Measurements from ENCODE around the gene FOSB.

The FOSB gene

GRCh38 chr19:45440873-45441654, 26.7 kb upstream of the FOSB start:
- 89 to 95% methylated on average over 9 of the region's 9 CpGs for WGBS, 2 experiments
- no peaks in the 10 kb centered on the region for H3K9me3 ChIP-seq (ENCODE audit: control insufficient read depth, low read length)
- H3K27me3 ChIP-seq (ENCODE audit: control insufficient read depth, insufficient read depth, low read length, poor library complexity, severe bottlenecking) = no peaks in the 10 kb centered on the region
- no peak overlapping the region for H3K4me3 ChIP-seq (ENCODE audit: insufficient read depth, low read depth, low read length)
- no peak overlapping the region for H3K27ac ChIP-seq (ENCODE audit: insufficient read depth, low read depth, low read length, poor library complexity, severe bottlenecking)
- peaks cover 16% of the 10 kb centered on the region for H3K4me1 ChIP-seq (ENCODE audit: control insufficient read depth, insufficient read depth, low read length)
- no peaks in the 10 kb centered on the region for H3K36me3 ChIP-seq (ENCODE audit: control insufficient read depth, insufficient read depth, low read length)

- no peaks in the 10 kb centered on the region for H3K9me3 ChIP-seq (ENCODE audit: control insufficient read depth, low read length)
- WGBS, 2 experiments = 93 to 94% methylated on average over 2 of the region's 2 CpGs
- no peaks in the 10 kb centered on the region for H3K27me3 ChIP-seq (ENCODE audit: control insufficient read depth, insufficient read depth, low read length, poor library complexity, severe bottlenecking)
- H3K4me1 ChIP-seq (ENCODE audit: control insufficient read depth, insufficient read depth, low read length) = peaks cover 16% of the 10 kb centered on the region
- H3K36me3 ChIP-seq (ENCODE audit: control insufficient read depth, insufficient read depth, low read length) = no peaks in the 10 kb centered on the region
- H3K4me3 ChIP-seq (ENCODE audit: insufficient read depth, low read depth, low read length) = no peak overlapping the region
- no peak overlapping the region for H3K27ac ChIP-seq (ENCODE audit: insufficient read depth, low read depth, low read length, poor library complexity, severe bottlenecking)
These were observed 25.4 kb upstream of the FOSB start for GRCh38 chr19:45442408-45442777.

- peak overlapping the region; percentile 49 for H3K4me3 ChIP-seq (ENCODE audit: insufficient read depth, low read depth, low read length)
- peaks cover 16% of the 10 kb centered on the region for H3K4me1 ChIP-seq (ENCODE audit: control insufficient read depth, insufficient read depth, low read length)
- no peak overlapping the region for H3K27ac ChIP-seq (ENCODE audit: insufficient read depth, low read depth, low read length, poor library complexity, severe bottlenecking)
- no peaks in the 10 kb centered on the region for H3K36me3 ChIP-seq (ENCODE audit: control insufficient read depth, insufficient read depth, low read length)
- WGBS, 2 experiments = 27 to 29% methylated on average over 15 of the region's 15 CpGs
- no peaks in the 10 kb centered on the region for H3K27me3 ChIP-seq (ENCODE audit: control insufficient read depth, insufficient read depth, low read length, poor library complexity, severe bottlenecking)
- no peaks in the 10 kb centered on the region for H3K9me3 ChIP-seq (ENCODE audit: control insufficient read depth, low read length)
These were observed 24.9 kb upstream of the FOSB start for GRCh38 chr19:45442778-45443461.

- H3K4me1 ChIP-seq (ENCODE audit: control insufficient read depth, insufficient read depth, low read length) = peaks cover 16% of the 10 kb centered on the region
- 0% methylated on average over 46 to 48 of the region's 49 CpGs for WGBS, 2 experiments
- no peaks in the 10 kb centered on the region for H3K36me3 ChIP-seq (ENCODE audit: control insufficient read depth, insufficient read depth, low read length)
- H3K9me3 ChIP-seq (ENCODE audit: control insufficient read depth, low read length) = no peaks in the 10 kb centered on the region
- no peaks in the 10 kb centered on the region for H3K27me3 ChIP-seq (ENCODE audit: control insufficient read depth, insufficient read depth, low read length, poor library complexity, severe bottlenecking)
- H3K27ac ChIP-seq (ENCODE audit: insufficient read depth, low read depth, low read length, poor library complexity, severe bottlenecking) = peak overlapping the region; percentile 85
- peak overlapping the region; percentile 49 for H3K4me3 ChIP-seq (ENCODE audit: insufficient read depth, low read depth, low read length)
These were observed 24.1 kb upstream of the FOSB start for GRCh38 chr19:45443462-45444317.

GRCh38 chr19:45444318-45445041, 23.3 kb upstream of the FOSB start:
- Histone ChIP-seq H3K36me3 (ENCODE audit: control insufficient read depth, insufficient read depth, low read length) (no peaks in the 10 kb centered on the region), H3K4me1 (ENCODE audit: control insufficient read depth, insufficient read depth, low read length) (peaks cover 16% of the 10 kb centered on the region), H3K9me3 (ENCODE audit: control insufficient read depth, low read length) (no peaks in the 10 kb centered on the region), H3K4me3 (ENCODE audit: insufficient read depth, low read depth, low read length) (peak overlapping the region; percentile 49), H3K27ac (ENCODE audit: insufficient read depth, low read depth, low read length, poor library complexity, severe bottlenecking) (peak overlapping the region; percentile 85), H3K27me3 (ENCODE audit: control insufficient read depth, insufficient read depth, low read length, poor library complexity, severe bottlenecking) (no peaks in the 10 kb centered on the region)
- WGBS, 2 experiments = 22 to 23% methylated on average over 47 of the region's 47 CpGs

- Histone ChIP-seq H3K4me1 (ENCODE audit: control insufficient read depth, insufficient read depth, low read length) (peaks cover 16% of the 10 kb centered on the region), H3K9me3 (ENCODE audit: control insufficient read depth, low read length) (no peaks in the 10 kb centered on the region), H3K4me3 (ENCODE audit: insufficient read depth, low read depth, low read length) (no peak overlapping the region), H3K27me3 (ENCODE audit: control insufficient read depth, insufficient read depth, low read length, poor library complexity, severe bottlenecking) (peaks cover 5% of the 10 kb centered on the region), H3K36me3 (ENCODE audit: control insufficient read depth, insufficient read depth, low read length) (no peaks in the 10 kb centered on the region), H3K27ac (ENCODE audit: insufficient read depth, low read depth, low read length, poor library complexity, severe bottlenecking) (no peak overlapping the region)
- WGBS, 2 experiments = 92 to 94% methylated on average over 4 of the region's 4 CpGs
These were observed 22.7 kb upstream of the FOSB start for GRCh38 chr19:45445139-45445538.

DNA sequence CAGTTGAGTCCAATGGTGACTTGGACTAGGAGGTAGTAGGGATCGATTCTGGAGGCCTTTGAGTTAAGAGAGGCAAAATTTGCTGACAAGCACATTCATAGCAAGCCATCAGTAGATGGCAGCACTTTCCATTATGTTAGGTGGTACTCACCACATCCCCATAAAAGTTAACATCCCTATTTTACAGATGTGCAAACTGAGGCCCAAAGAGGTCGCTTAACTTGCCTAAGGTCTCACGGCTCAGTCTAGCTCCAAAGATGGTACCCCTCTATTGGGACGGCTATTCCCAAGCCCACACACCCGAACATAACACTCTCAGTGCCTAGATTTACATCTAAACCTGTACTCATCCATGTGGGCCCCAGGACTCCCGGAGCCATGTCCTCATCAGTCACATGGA, 21.5 kb upstream of the FOSB start:
- H3K4me1 ChIP-seq (ENCODE audit: control insufficient read depth, insufficient read depth, low read length) = peaks cover 18% of the 10 kb centered on the region
- H3K27me3 ChIP-seq (ENCODE audit: control insufficient read depth, insufficient read depth, low read length, poor library complexity, severe bottlenecking) = peaks cover 13% of the 10 kb centered on the region
- WGBS, 2 experiments = 88 to 92% methylated on average over 6 of the region's 6 CpGs
- no peak overlapping the region for H3K4me3 ChIP-seq (ENCODE audit: insufficient read depth, low read depth, low read length)
- no peak overlapping the region for H3K27ac ChIP-seq (ENCODE audit: insufficient read depth, low read depth, low read length, poor library complexity, severe bottlenecking)
- no peaks in the 10 kb centered on the region for H3K9me3 ChIP-seq (ENCODE audit: control insufficient read depth, low read length)
- no peaks in the 10 kb centered on the region for H3K36me3 ChIP-seq (ENCODE audit: control insufficient read depth, insufficient read depth, low read length)

DNA sequence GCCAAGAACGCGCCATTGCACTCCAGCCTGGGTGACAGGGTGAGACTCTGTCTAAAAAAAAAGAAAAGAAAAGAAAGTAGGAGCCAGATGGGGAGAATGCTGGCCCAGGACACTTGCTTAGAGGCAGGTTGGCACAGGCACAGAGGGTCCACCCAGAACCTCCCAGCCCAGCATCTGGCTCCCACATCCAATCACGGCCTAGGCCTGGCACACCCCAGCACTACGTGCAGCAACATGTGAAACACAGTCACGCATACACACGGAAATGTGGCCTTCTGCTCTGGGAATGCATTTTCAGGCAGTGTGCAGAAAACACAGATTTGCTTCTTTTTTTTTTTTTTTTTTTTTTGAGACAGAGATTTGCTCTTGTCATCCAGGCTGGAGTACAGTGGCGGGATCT, 20.9 kb upstream of the FOSB start:
- Histone ChIP-seq H3K9me3 (ENCODE audit: control insufficient read depth, low read length) (no peaks in the 10 kb centered on the region), H3K27me3 (ENCODE audit: control insufficient read depth, insufficient read depth, low read length, poor library complexity, severe bottlenecking) (peaks cover 20% of the 10 kb centered on the region), H3K4me1 (ENCODE audit: control insufficient read depth, insufficient read depth, low read length) (peaks cover 19% of the 10 kb centered on the region), H3K27ac (ENCODE audit: insufficient read depth, low read depth, low read length, poor library complexity, severe bottlenecking) (no peak overlapping the region), H3K36me3 (ENCODE audit: control insufficient read depth, insufficient read depth, low read length) (no peaks in the 10 kb centered on the region), H3K4me3 (ENCODE audit: insufficient read depth, low read depth, low read length) (no peak overlapping the region)
- 95% methylated on average over 7 of the region's 7 CpGs for WGBS, 2 experiments

- H3K4me1 ChIP-seq (ENCODE audit: control insufficient read depth, insufficient read depth, low read length) = peaks cover 11% of the 10 kb centered on the region
- no peak overlapping the region for H3K27ac ChIP-seq (ENCODE audit: insufficient read depth, low read depth, low read length, poor library complexity, severe bottlenecking)
- peaks cover 27% of the 10 kb centered on the region for H3K27me3 ChIP-seq (ENCODE audit: control insufficient read depth, insufficient read depth, low read length, poor library complexity, severe bottlenecking)
- WGBS, 2 experiments = 83 to 95% methylated on average over 3 of the region's 3 CpGs
- no peaks in the 10 kb centered on the region for H3K36me3 ChIP-seq (ENCODE audit: control insufficient read depth, insufficient read depth, low read length)
- H3K4me3 ChIP-seq (ENCODE audit: insufficient read depth, low read depth, low read length) = no peak overlapping the region
- H3K9me3 ChIP-seq (ENCODE audit: control insufficient read depth, low read length) = no peaks in the 10 kb centered on the region
These were observed 19.4 kb upstream of the FOSB start for GRCh38 chr19:45448425-45448756.

Data from ectodermal cell (in vitro differentiated cells).